ENCODE data around the gene FLG.
"Not testable (repeated sequence)": the region's sequence is repeated elsewhere in the genome, so short reads cannot be mapped to it uniquely, and the experiment has no call there.

The FLG gene

DNA sequence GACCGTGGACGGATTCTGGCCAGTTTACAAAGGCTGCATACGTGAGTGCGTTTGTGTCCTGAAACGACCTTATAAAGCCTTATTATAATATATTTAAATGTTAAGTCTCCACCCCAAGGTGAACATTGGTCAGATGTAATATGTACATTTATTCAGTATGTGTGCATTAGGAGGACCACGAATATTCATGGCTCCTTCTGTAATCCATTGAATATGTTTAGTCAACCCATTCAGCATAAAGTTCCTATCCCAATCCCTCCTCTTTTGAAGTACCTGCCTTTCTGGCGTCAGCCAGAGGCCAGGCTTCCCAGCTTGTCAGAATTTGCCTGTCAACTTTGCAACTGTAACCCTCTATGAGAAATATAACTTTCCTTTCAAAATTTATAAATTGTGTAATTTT, 10.4 kb upstream of the FLG start:
- H3K27me3 ChIP-seq (ENCODE audit: control insufficient read depth, insufficient read depth, low read length) = no peaks in the 10 kb centered on the region
- WGBS (ENCODE audit: insufficient coverage, insufficient read length) = no CpG with 5 or more reads among the region's 7 CpGs

DNA sequence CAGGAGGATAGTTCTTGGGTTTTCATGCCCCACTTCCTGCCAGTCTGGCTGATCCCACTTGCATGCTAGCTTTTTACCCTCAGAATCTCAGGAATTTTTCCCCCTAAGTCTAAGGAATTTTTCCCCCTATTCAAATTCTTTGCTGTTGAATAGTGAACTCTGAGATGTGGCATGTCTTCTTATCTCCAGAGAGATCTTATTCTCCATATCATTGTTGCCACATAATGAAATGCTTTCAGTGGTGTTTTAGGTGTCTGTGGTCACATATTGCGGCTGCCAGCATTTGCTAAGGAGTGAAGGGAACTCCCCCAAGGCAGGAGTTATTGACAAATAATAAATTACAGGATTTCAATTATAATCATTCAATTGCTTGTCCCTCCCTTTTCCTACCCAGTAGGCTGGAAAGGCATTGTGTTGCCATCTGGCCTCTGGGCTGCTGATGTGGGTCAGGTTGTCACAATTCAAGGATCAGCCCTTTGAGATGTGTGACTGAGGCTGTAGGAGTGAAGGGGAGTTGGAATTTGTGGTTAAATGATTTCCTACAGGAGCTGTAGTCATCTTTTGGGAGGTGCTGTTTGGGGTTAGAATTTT, 3.9 kb upstream of the FLG start:
- Histone ChIP-seq H3K27ac (ENCODE audit: low read length) (no peak overlapping the region), H3K36me3 (ENCODE audit: control insufficient read depth, insufficient read depth, low read length) (no peaks in the 10 kb centered on the region), H3K9me3 (ENCODE audit: control insufficient read depth, insufficient read depth, low read length) (peaks cover 3% of the 10 kb centered on the region; the same call in 1 of the 2 replicates), H3K4me1 (ENCODE audit: control insufficient read depth, insufficient read depth, low read length) (no peaks in the 10 kb centered on the region), H3K27me3 (ENCODE audit: control insufficient read depth, insufficient read depth, low read length) (no peaks in the 10 kb centered on the region), H3K4me3 (ENCODE audit: low read length) (no peak overlapping the region)
- DNase-seq (ENCODE audit: low read depth, low spot score) = no peak
- WGBS (ENCODE audit: insufficient coverage, insufficient read length) = no CpG with 5 or more reads among the region's 1 CpG

More for the DNA sequence above, 10.4 kb upstream of the FLG start:
- no peak overlapping the region for H3K27ac ChIP-seq (ENCODE audit: low read length)
- H3K4me1 ChIP-seq (ENCODE audit: control insufficient read depth, insufficient read depth, low read length) = no peaks in the 10 kb centered on the region
- no peaks in the 10 kb centered on the region for H3K36me3 ChIP-seq (ENCODE audit: control insufficient read depth, insufficient read depth, low read length)
- no peak overlapping the region for H3K4me3 ChIP-seq (ENCODE audit: low read length)
- no peak for DNase-seq (ENCODE audit: low read depth, low spot score)
- H3K9me3 ChIP-seq (ENCODE audit: control insufficient read depth, insufficient read depth, low read length) = no peaks in the 10 kb centered on the region; the same call in 1 of the 2 replicates

- no peak overlapping the region for H3K4me3 ChIP-seq (ENCODE audit: low read length)
- no peaks in the 10 kb centered on the region for H3K36me3 ChIP-seq (ENCODE audit: control insufficient read depth, insufficient read depth, low read length)
- WGBS (ENCODE audit: insufficient coverage, insufficient read length) = no CpG with 5 or more reads among the region's 1 CpG
- peaks cover 13% of the 10 kb centered on the region for H3K9me3 ChIP-seq (ENCODE audit: control insufficient read depth, insufficient read depth, low read length)
- H3K27me3 ChIP-seq (ENCODE audit: control insufficient read depth, insufficient read depth, low read length) = no peaks in the 10 kb centered on the region
- no peaks in the 10 kb centered on the region for H3K4me1 ChIP-seq (ENCODE audit: control insufficient read depth, insufficient read depth, low read length)
- no peak for DNase-seq (ENCODE audit: low read depth, low spot score)
- no peak overlapping the region for H3K27ac ChIP-seq (ENCODE audit: low read length)
Measured at GRCh38 chr1:152313970-152314369, 11.1 kb downstream of the FLG start.

- Histone ChIP-seq H3K4me1 (ENCODE audit: control insufficient read depth, insufficient read depth, low read length) (no peaks in the 10 kb centered on the region), H3K27me3 (ENCODE audit: control insufficient read depth, insufficient read depth, low read length) (no peaks in the 10 kb centered on the region), H3K36me3 (ENCODE audit: control insufficient read depth, insufficient read depth, low read length) (no peaks in the 10 kb centered on the region), H3K9me3 (ENCODE audit: control insufficient read depth, insufficient read depth, low read length) (peaks cover 13% of the 10 kb centered on the region), H3K27ac (ENCODE audit: low read length) (no peak overlapping the region), H3K4me3 (ENCODE audit: low read length) (no peak overlapping the region)
- WGBS (ENCODE audit: insufficient coverage, insufficient read length) = no CpG with 5 or more reads among the region's 21 CpGs
- DNase-seq (ENCODE audit: low read depth, low spot score) = no peak
Measured at GRCh38 chr1:152313319-152313801, 11.7 kb downstream of the FLG start.

- WGBS (ENCODE audit: insufficient coverage, insufficient read length) = no CpG with 5 or more reads among the region's 13 CpGs
- peaks cover 15% of the 10 kb centered on the region for H3K9me3 ChIP-seq (ENCODE audit: control insufficient read depth, insufficient read depth, low read length)
Measured at GRCh38 chr1:152312169-152312568, 12.9 kb downstream of the FLG start.

GRCh38 chr1:152309955-152310354, 15.1 kb downstream of the FLG start:
- peaks cover 16% of the 10 kb centered on the region for H3K9me3 ChIP-seq (ENCODE audit: control insufficient read depth, insufficient read depth, low read length)
- no peaks in the 10 kb centered on the region for H3K27me3 ChIP-seq (ENCODE audit: control insufficient read depth, insufficient read depth, low read length)
- H3K4me3 ChIP-seq (ENCODE audit: low read length) = no peak overlapping the region
- no peaks in the 10 kb centered on the region for H3K4me1 ChIP-seq (ENCODE audit: control insufficient read depth, insufficient read depth, low read length)
- WGBS (ENCODE audit: insufficient coverage, insufficient read length) = no CpG with 5 or more reads among the region's 9 CpGs
- H3K36me3 ChIP-seq (ENCODE audit: control insufficient read depth, insufficient read depth, low read length) = no peaks in the 10 kb centered on the region
- H3K27ac ChIP-seq (ENCODE audit: low read length) = no peak overlapping the region
- no peak for DNase-seq (ENCODE audit: low read depth, low spot score)

More at GRCh38 chr1:152312169-152312568, 12.9 kb downstream of the FLG start:
- H3K36me3 ChIP-seq (ENCODE audit: control insufficient read depth, insufficient read depth, low read length); H3K27ac ChIP-seq (ENCODE audit: low read length); H3K4me3 ChIP-seq (ENCODE audit: low read length); H3K27me3 ChIP-seq (ENCODE audit: control insufficient read depth, insufficient read depth, low read length); DNase-seq (ENCODE audit: low read depth, low spot score); H3K4me1 ChIP-seq (ENCODE audit: control insufficient read depth, insufficient read depth, low read length): not testable (repeated sequence)

- H3K9me3 ChIP-seq (ENCODE audit: control insufficient read depth, insufficient read depth, low read length) = peaks cover 16% of the 10 kb centered on the region
- WGBS (ENCODE audit: insufficient coverage, insufficient read length) = no CpG with 5 or more reads among the region's 17 CpGs
- not testable (repeated sequence) for DNase-seq (ENCODE audit: low read depth, low spot score)
Measured at GRCh38 chr1:152309320-152309901, 15.6 kb downstream of the FLG start.

DNA sequence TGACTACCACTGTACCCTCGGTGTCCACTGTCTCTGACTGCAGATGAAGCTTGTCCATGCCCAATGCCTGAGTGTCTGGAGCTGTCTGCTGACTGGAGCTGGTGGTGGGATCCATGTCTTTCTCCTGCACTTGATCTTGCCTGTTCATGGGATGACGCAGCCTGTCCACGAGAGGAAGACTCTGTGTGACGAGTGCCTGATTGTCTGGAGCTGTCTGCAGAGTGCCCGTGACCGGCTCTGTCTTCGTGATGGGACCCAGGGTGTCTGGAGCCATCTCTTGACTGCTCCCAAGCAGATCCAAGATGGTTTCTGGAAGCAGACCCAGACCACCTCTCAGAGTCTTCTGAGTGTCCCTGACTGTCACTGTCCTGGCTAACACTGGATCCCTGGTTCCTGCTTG, 16.3 kb downstream of the FLG start:
- H3K9me3 ChIP-seq (ENCODE audit: control insufficient read depth, insufficient read depth, low read length) = peaks cover 16% of the 10 kb centered on the region
- not testable (repeated sequence) for H3K27ac ChIP-seq (ENCODE audit: low read length); H3K4me3 ChIP-seq (ENCODE audit: low read length); H3K36me3 ChIP-seq (ENCODE audit: control insufficient read depth, insufficient read depth, low read length); DNase-seq (ENCODE audit: low read depth, low spot score); H3K4me1 ChIP-seq (ENCODE audit: control insufficient read depth, insufficient read depth, low read length); H3K27me3 ChIP-seq (ENCODE audit: control insufficient read depth, insufficient read depth, low read length)
- no CpG with 5 or more reads among the region's 7 CpGs for WGBS (ENCODE audit: insufficient coverage, insufficient read length)

More at GRCh38 chr1:152309320-152309901, 15.6 kb downstream of the FLG start:
- not testable (repeated sequence) for H3K27ac ChIP-seq (ENCODE audit: low read length); H3K36me3 ChIP-seq (ENCODE audit: control insufficient read depth, insufficient read depth, low read length); H3K4me1 ChIP-seq (ENCODE audit: control insufficient read depth, insufficient read depth, low read length); H3K4me3 ChIP-seq (ENCODE audit: low read length); H3K27me3 ChIP-seq (ENCODE audit: control insufficient read depth, insufficient read depth, low read length)

GRCh38 chr1:152307970-152308369, 17.1 kb downstream of the FLG start:
- H3K4me3 ChIP-seq (ENCODE audit: low read length); DNase-seq (ENCODE audit: low read depth, low spot score); H3K36me3 ChIP-seq (ENCODE audit: control insufficient read depth, insufficient read depth, low read length); H3K27ac ChIP-seq (ENCODE audit: low read length); H3K27me3 ChIP-seq (ENCODE audit: control insufficient read depth, insufficient read depth, low read length); H3K4me1 ChIP-seq (ENCODE audit: control insufficient read depth, insufficient read depth, low read length): not testable (repeated sequence)
- peaks cover 13% of the 10 kb centered on the region for H3K9me3 ChIP-seq (ENCODE audit: control insufficient read depth, insufficient read depth, low read length)
- no CpG with 5 or more reads among the region's 8 CpGs for whole genome bisulfite sequencing (ENCODE audit: insufficient coverage, insufficient read length)

GRCh38 chr1:152306123-152306522, 18.9 kb downstream of the FLG start:
- not testable (repeated sequence) for H3K4me1 ChIP-seq (ENCODE audit: control insufficient read depth, insufficient read depth, low read length); H3K27me3 ChIP-seq (ENCODE audit: control insufficient read depth, insufficient read depth, low read length); H3K4me3 ChIP-seq (ENCODE audit: low read length); H3K27ac ChIP-seq (ENCODE audit: low read length); DNase-seq (ENCODE audit: low read depth, low spot score); H3K36me3 ChIP-seq (ENCODE audit: control insufficient read depth, insufficient read depth, low read length)
- H3K9me3 ChIP-seq (ENCODE audit: control insufficient read depth, insufficient read depth, low read length) = peaks cover 12% of the 10 kb centered on the region
- WGBS (ENCODE audit: insufficient coverage, insufficient read length) = no CpG with 5 or more reads among the region's 10 CpGs

GRCh38 chr1:152304773-152305172, 20.3 kb downstream of the FLG start:
- WGBS (ENCODE audit: insufficient coverage, insufficient read length) = no CpG with 5 or more reads among the region's 12 CpGs
- not testable (repeated sequence) for DNase-seq (ENCODE audit: low read depth, low spot score); H3K27me3 ChIP-seq (ENCODE audit: control insufficient read depth, insufficient read depth, low read length)

More at GRCh38 chr1:152304773-152305172, 20.3 kb downstream of the FLG start:
- not testable (repeated sequence) for H3K4me1 ChIP-seq (ENCODE audit: control insufficient read depth, insufficient read depth, low read length); H3K4me3 ChIP-seq (ENCODE audit: low read length); H3K36me3 ChIP-seq (ENCODE audit: control insufficient read depth, insufficient read depth, low read length); H3K27ac ChIP-seq (ENCODE audit: low read length); H3K9me3 ChIP-seq (ENCODE audit: control insufficient read depth, insufficient read depth, low read length)

Data from iPS DF 6.9 (cell line).